Suprapubic skin (tissue), 4 donors: Measurements from ENCODE around the gene DPAGT1. TPM values are rescaled to one million over a fixed set of nuclear protein-coding genes. Genes with fewer than 3 reads are reported as not detected.

Experiments used
- DNase-seq, 2 donors: peaks; one replicate each; pipeline ENCODE4 v3.0.0-alpha.2; 2019; ENCODE audit warnings: low spot score in 2 of 2
- H3K27ac ChIP-seq: fragments of 200-600 bp; sonication (generic); one replicate; pipeline ENCODE4 v1.5.1; 2019
- H3K27me3 ChIP-seq: fragments of 200-600 bp; sonication (generic); one replicate; pipeline ENCODE4 v1.5.1; 2019
- H3K36me3 ChIP-seq: fragments of 200-600 bp; sonication (generic); one replicate; pipeline ENCODE4 v1.5.1; 2019
- H3K4me1 ChIP-seq: fragments of 200-600 bp; sonication (generic); one replicate; pipeline ENCODE4 v1.5.1; 2019
- H3K4me3 ChIP-seq: fragments of 200-600 bp; sonication (generic); one replicate; pipeline ENCODE4 v1.5.1; 2019; ENCODE audit warnings: mild to moderate bottlenecking
- H3K9me3 ChIP-seq: fragments of 200-600 bp; sonication (generic); one replicate; pipeline ENCODE4 v1.5.1; 2019
- EP300 ChIP-seq: sonication (generic); formaldehyde crosslinking; IDR thresholded peaks from one replicate; pipeline ENCODE4 v1.6.1; 2017; ENCODE audit warnings: antibody characterized with exemption
- POLR2A ChIP-seq, 2 donors: fragments of 450-650 bp; IDR thresholded peaks; one replicate each; pipeline ENCODE4 v1.6.1; 2017; ENCODE audit warnings: antibody characterized with exemption in 2 of 2, mild to moderate bottlenecking in 2 of 2, moderate library complexity in 2 of 2
- POLR2AphosphoS5 ChIP-seq, 3 donors: sonication (generic); formaldehyde crosslinking; IDR thresholded peaks; one replicate each; pipeline ENCODE4 v1.6.1; 2017; ENCODE audit warnings: antibody characterized with exemption in 3 of 3
- WGBS: methylation state at CpG from one replicate; pipeline ENCODE4 v1.1.5; 2018; 5-methylcytosine and 5-hydroxymethylcytosine counted together
- total RNA-seq, 4 donors: library from RNA; depleted of rRNA; stranded (reverse); fragments of >200 nt; gene quantifications; one replicate each; pipeline ENCODE4 v1.1.0, GENCODE V29; 2016
- TF ChIP-seq, protein P1 (sequence below), 2 donors: fragments of 200-600 bp in 1 of 2; fragments of 450-650 bp in 1 of 2; sonication (generic) in 1 of 2; IDR thresholded peaks; one replicate each; pipeline ENCODE4 v1.5.1; 2016 to 2019; ENCODE audit warnings: antibody characterized with exemption in 2 of 2, mild to moderate bottlenecking in 1 of 2, moderate library complexity in 1 of 2

The DPAGT1 gene
- total RNA-seq, 4 donors from 2014 or later = 21.2 to 32.2 (median 26.9) TPM

GRCh38 chr11:119099711-119100110 lies 1.9 kb downstream of the DPAGT1 start:
- Histone ChIP-seq H3K27me3 (no peaks in the 10 kb centered on the region), H3K9me3 (no peaks in the 10 kb centered on the region), H3K4me1 (peaks cover 34% of the 10 kb centered on the region), H3K36me3 (peaks cover 22% of the 10 kb centered on the region), H3K27ac (no peak overlapping the region), H3K4me3 (no peak overlapping the region)
- WGBS = 80% methylated on average over 6 of the region's 6 CpGs
- no peak for DNase-seq
- no peak for TF ChIP-seq POLR2AphosphoS5 (IDR thresholded peaks at IDR 0.05)
- TF ChIP-seq EP300 = no peak
- TF ChIP-seq, protein P1, sequence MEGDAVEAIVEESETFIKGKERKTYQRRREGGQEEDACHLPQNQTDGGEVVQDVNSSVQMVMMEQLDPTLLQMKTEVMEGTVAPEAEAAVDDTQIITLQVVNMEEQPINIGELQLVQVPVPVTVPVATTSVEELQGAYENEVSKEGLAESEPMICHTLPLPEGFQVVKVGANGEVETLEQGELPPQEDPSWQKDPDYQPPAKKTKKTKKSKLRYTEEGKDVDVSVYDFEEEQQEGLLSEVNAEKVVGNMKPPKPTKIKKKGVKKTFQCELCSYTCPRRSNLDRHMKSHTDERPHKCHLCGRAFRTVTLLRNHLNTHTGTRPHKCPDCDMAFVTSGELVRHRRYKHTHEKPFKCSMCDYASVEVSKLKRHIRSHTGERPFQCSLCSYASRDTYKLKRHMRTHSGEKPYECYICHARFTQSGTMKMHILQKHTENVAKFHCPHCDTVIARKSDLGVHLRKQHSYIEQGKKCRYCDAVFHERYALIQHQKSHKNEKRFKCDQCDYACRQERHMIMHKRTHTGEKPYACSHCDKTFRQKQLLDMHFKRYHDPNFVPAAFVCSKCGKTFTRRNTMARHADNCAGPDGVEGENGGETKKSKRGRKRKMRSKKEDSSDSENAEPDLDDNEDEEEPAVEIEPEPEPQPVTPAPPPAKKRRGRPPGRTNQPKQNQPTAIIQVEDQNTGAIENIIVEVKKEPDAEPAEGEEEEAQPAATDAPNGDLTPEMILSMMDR (IDR thresholded peaks at IDR 0.05) = no peak
- TF ChIP-seq POLR2A (IDR thresholded peaks at IDR 0.05) = no peak

DNA sequence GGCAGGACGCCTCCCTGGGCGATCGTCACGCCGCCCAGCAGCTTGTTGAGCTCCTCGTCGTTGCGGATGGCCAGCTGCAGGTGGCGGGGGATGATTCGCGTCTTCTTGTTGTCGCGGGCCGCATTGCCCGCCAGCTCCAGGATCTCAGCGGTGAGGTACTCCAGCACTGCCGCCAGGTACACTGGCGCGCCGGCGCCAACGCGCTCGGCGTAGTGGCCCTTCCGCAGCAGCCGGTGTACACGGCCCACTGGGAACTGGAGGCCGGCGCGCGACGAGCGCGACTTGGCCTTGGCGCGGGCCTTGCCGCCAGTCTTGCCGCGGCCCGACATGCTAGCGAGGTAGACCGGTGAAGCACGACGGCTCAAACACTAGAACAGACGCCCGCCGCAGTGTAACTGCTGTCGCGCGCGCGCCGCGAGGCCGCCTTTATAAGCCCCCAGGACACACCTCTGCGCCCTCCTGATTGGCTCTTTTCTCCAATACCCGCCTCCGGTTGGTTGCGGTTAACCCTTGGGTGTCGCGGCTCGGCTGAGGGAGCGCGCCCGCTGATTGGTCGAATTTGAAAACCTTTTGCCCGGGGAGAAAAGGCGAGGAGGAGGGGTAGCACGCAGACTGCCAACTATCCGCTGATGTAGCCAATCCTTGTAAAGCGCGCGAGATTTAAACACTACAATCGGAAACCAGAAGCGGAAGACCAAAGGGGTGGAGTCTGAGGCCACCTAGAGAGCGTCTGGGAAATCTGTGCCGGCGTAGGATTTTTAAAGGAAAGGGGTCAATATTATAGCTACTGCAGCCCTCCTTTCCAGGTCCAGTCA lies 6.4 kb downstream of the DPAGT1 start:
- Histone ChIP-seq H3K4me3 (peak overlapping the region; percentile 85), H3K36me3 (peaks cover 25% of the 10 kb centered on the region), H3K27me3 (no peaks in the 10 kb centered on the region), H3K9me3 (no peaks in the 10 kb centered on the region), H3K27ac (peak overlapping the region; percentile 84), H3K4me1 (peaks cover 37% of the 10 kb centered on the region)
- peak; percentile 100 for DNase-seq
- 0% methylated on average over 13 of the region's 79 CpGs for WGBS
- TF ChIP-seq, protein P1 (IDR thresholded peaks at IDR 0.05) = no peak
- peak; percentile 94 to 99 for TF ChIP-seq POLR2A (IDR thresholded peaks at IDR 0.05)
- TF ChIP-seq POLR2AphosphoS5 (IDR thresholded peaks at IDR 0.05) = peak in 2 of 3 donors; percentile 95 to 96

GRCh38 chr11:119094816-119095065 lies 6.9 kb downstream of the DPAGT1 start:
- 0% methylated on average over 2 of the region's 19 CpGs for WGBS

DNA sequence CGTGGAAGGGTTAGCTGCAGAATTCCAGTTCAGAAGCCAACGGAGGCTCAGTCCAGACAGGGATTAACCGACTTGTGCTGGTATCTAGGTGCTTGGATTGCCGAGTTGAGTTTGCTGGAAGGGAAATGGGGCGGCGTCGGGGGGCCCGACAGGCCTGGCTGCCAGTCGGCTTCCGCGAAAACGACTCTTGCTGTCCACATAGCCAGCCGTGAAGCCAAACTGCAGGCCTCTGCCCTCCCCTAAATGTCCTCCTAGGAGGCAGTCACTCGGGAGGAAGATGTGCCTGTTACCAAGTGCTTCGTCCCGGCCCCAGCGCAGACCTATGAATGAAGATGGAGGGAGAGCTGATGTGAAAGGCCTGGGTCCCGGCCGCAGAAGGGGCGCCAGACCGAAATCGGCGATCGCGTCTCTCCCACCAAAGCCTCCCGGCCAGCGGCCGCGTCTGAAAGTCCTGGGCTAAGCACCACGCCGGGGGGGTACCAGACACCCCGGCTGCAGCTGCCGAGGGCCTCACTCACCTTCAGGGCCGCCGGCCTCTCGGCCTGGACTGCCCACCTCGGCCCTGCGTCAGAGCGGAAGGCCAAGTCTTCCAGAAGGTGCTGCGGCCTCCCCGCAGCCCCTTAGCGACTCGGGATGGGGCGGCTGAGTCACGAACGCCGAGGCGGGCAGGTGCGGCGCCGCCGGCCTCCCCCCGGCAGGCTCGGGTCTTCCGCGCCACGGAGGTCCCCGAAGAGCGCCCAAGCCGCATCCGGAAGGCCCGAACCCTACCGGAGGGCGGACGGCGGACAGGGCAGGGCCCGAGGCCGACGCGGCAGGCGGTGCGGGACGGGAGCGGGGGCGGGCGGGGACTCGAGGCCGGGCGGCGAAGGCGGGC lies 7.5 kb downstream of the DPAGT1 start:
- DNase-seq = no peak
- H3K4me1 ChIP-seq = peaks cover 32% of the 10 kb centered on the region
- H3K27ac ChIP-seq = peak overlapping the region; percentile 84
- peaks cover 25% of the 10 kb centered on the region for H3K36me3 ChIP-seq
- no peak for TF ChIP-seq POLR2A (IDR thresholded peaks at IDR 0.05)
- peak overlapping the region; percentile 85 for H3K4me3 ChIP-seq
- H3K27me3 ChIP-seq = no peaks in the 10 kb centered on the region
- WGBS = under 1% methylated on average over 15 of the region's 81 CpGs
- no peaks in the 10 kb centered on the region for H3K9me3 ChIP-seq

More at GRCh38 chr11:119094816-119095065, 6.9 kb downstream of the DPAGT1 start:
- DNase-seq = peak; percentile 89 to 91
- Histone ChIP-seq H3K27me3 (no peaks in the 10 kb centered on the region), H3K27ac (peak overlapping the region; percentile 84), H3K4me3 (peak overlapping the region; percentile 85), H3K9me3 (no peaks in the 10 kb centered on the region), H3K4me1 (peaks cover 32% of the 10 kb centered on the region), H3K36me3 (peaks cover 25% of the 10 kb centered on the region)
- TF ChIP-seq, protein P1 (IDR thresholded peaks at IDR 0.05) = peak; percentile 9 to 70
- TF ChIP-seq EP300 = no peak

DNA sequence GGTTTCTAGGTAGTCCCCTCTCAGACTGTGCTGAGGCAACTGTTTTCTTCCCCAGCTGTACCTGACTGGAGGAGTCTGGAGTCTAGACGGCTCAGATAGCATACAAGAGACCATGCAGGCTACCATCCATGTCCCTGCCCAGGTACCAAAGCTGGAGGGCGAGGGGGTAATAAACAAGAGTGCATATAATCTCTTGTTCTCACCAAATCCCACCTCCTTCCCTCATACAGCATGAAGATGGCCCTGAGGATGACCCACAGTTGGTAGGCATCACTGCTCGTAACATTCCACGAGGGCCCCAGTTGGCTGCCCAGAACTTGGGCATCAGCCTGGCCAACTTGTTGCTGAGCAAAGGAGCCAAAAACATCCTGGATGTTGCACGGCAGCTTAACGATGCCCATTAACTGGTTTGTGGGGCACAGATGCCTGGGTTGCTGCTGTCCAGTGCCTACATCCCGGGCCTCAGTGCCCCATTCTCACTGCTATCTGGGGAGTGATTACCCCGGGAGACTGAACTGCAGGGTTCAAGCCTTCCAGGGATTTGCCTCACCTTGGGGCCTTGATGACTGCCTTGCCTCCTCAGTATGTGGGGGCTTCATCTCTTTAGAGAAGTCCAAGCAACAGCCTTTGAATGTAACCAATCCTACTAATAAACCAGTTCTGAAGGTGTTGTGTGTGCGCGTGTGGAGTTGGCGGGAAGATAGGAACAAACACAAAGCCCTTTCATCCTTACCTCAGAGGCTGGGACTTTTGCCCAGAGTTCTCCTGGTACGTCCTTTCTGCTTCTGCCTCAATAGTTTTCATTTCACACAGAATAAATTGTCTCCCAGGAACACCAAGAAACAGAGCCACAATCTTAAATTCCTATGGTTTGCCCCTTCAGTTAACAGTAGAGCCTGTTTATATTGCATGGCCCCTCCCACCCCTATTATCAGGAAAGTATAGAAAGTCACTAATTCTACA lies 8.5 kb downstream of the DPAGT1 start:
- TF ChIP-seq POLR2A (IDR thresholded peaks at IDR 0.05) (no peak), POLR2AphosphoS5 (IDR thresholded peaks at IDR 0.05) (no peak), EP300 (no peak)
- TF ChIP-seq, protein P1 (IDR thresholded peaks at IDR 0.05) = no peak
- 59% methylated on average over 11 of the region's 12 CpGs for WGBS
- H3K4me3 ChIP-seq = peak overlapping the region; percentile 85
- H3K9me3 ChIP-seq = no peaks in the 10 kb centered on the region
- H3K27ac ChIP-seq = peak overlapping the region; percentile 84
- no peaks in the 10 kb centered on the region for H3K27me3 ChIP-seq
- peaks cover 21% of the 10 kb centered on the region for H3K36me3 ChIP-seq
- H3K4me1 ChIP-seq = peaks cover 32% of the 10 kb centered on the region
- no peak for DNase-seq
